ENCODE results near the gene PITPNC1. TPM values are rescaled to one million over a fixed set of nuclear protein-coding genes. Genes with fewer than 3 reads are reported as not detected.
A peak's percentile ranks its signal among the peaks of the same experiment; 100 is the strongest.
"Not testable (repeated sequence)": the region's sequence is repeated elsewhere in the genome, so short reads cannot be mapped to it uniquely, and the experiment has no call there.

Gene PITPNC1
- total RNA-seq, 1 experiment from 2014 or later = 40.1 TPM

DNA sequence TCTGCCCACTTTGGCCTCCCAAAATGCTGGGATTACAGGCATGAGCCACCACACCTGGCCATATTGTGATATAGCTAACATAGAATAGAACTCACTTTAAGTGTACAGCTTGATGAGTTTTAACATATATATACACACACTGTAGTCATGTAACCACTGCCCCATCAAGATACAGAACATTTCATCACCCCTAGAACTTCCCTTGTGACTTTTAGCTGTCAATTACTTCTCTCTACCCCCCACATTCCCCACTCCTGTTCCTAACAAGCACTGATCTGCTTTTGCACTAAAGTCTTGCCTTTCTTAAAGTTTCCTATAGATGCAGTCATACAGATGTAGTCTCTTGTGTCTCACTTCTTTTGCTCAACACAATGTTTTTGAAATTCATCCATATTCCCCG, 93.1 kb downstream of the PITPNC1 start:
- no TSS peak for BruUV-seq (replicated peaks)
- TF ChIP-seq, protein P1, sequence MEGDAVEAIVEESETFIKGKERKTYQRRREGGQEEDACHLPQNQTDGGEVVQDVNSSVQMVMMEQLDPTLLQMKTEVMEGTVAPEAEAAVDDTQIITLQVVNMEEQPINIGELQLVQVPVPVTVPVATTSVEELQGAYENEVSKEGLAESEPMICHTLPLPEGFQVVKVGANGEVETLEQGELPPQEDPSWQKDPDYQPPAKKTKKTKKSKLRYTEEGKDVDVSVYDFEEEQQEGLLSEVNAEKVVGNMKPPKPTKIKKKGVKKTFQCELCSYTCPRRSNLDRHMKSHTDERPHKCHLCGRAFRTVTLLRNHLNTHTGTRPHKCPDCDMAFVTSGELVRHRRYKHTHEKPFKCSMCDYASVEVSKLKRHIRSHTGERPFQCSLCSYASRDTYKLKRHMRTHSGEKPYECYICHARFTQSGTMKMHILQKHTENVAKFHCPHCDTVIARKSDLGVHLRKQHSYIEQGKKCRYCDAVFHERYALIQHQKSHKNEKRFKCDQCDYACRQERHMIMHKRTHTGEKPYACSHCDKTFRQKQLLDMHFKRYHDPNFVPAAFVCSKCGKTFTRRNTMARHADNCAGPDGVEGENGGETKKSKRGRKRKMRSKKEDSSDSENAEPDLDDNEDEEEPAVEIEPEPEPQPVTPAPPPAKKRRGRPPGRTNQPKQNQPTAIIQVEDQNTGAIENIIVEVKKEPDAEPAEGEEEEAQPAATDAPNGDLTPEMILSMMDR (IDR thresholded peaks at IDR 0.05; ENCODE audit: unreplicated experiment) = no peak
- Mint-ChIP-seq H3K4me3 (ENCODE audit: unreplicated experiment) (no peak overlapping the region), H3K36me3 (ENCODE audit: insufficient read depth, unreplicated experiment) (no peaks in the 10 kb centered on the region), H3K4me1 (ENCODE audit: insufficient read depth, unreplicated experiment) (peaks cover 7% of the 10 kb centered on the region), H3K9me3 (ENCODE audit: unreplicated experiment) (no peaks in the 10 kb centered on the region), H3K27ac (ENCODE audit: low read depth, unreplicated experiment) (no peak overlapping the region), H3K27me3 (ENCODE audit: insufficient read depth, unreplicated experiment) (no peaks in the 10 kb centered on the region)
- no peak for DNase-seq (ENCODE audit: unreplicated experiment)
- CTCF ChIA-PET = interaction anchor here (0.6 to 1.4 kb wide), 4 partner anchors 7 to 96 kb away, joined by 3 to 8 read pairs (median 4); no protein-coding TSS in a partner anchor
- intact Hi-C loops (cut with micrococcal nuclease) = no loop called here
- POLR2A ChIA-PET = no interaction called here

DNA sequence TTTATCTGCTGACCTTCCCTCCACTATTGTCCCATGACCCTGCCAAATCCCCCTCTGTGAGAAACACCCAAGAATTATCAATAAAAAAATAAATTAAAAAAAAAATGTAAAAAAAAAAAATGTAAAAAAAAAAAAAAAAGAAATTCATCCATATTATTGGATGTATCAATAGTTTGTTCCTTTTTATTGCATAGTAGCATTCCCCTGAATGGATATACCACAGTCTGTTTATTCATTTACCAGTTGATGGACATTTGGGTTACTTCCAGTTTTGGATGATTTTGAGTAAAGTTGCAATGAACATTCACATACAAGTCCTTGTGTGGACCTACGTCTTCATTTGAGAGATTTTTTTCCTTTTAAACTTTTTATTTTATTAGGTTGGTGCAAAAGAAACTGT, 94.0 kb downstream of the PITPNC1 start:
- Mint-ChIP-seq H3K27me3 (ENCODE audit: insufficient read depth, unreplicated experiment) (no peaks in the 10 kb centered on the region), H3K4me1 (ENCODE audit: insufficient read depth, unreplicated experiment) (peaks cover 13% of the 10 kb centered on the region), H3K27ac (ENCODE audit: low read depth, unreplicated experiment) (no peak overlapping the region), H3K4me3 (ENCODE audit: unreplicated experiment) (no peak overlapping the region), H3K36me3 (ENCODE audit: insufficient read depth, unreplicated experiment) (no peaks in the 10 kb centered on the region), H3K9me3 (ENCODE audit: unreplicated experiment) (no peaks in the 10 kb centered on the region)
- no peak for DNase-seq (ENCODE audit: unreplicated experiment)
- TF ChIP-seq, protein P1 (IDR thresholded peaks at IDR 0.05; ENCODE audit: unreplicated experiment) = no peak
- no TSS peak for BruUV-seq (replicated peaks)
- ChIA-PET CTCF (interaction anchor here (7.8 kb wide), 1 partner anchor 92 kb away, joined by 91 read pairs; the partner anchor contains the start of gene PITPNC1), POLR2A (no interaction called here)
- intact Hi-C loops (cut with micrococcal nuclease) = no loop called here

DNA sequence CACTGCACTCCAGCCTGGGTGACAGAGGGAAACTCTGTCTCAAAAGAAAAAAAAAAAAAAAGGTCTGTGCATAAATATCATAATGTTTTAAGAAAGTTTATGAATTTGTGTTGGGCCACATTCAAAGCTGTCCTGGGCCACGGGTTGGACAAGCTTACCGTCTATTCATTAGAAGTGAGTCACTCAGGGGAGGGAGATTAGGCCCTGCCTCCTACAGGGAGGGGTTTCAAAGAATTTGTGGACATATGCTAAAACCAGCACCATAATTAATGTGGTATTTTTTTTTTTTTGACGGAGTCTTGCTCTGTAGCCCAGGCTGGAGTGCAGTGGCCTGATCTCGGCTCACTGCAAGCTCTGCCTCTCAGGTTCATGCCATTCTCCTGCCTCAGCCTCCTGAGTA, 95.5 kb downstream of the PITPNC1 start:
- H3K36me3 Mint-ChIP-seq (ENCODE audit: insufficient read depth, unreplicated experiment); H3K27ac Mint-ChIP-seq (ENCODE audit: low read depth, unreplicated experiment); BruUV-seq (replicated peaks); H3K4me3 Mint-ChIP-seq (ENCODE audit: unreplicated experiment); intact Hi-C loops (cut with micrococcal nuclease); H3K27me3 Mint-ChIP-seq (ENCODE audit: insufficient read depth, unreplicated experiment); H3K9me3 Mint-ChIP-seq (ENCODE audit: unreplicated experiment): not testable (repeated sequence)
- POLR2A ChIA-PET = interaction anchor here (0.6 to 0.7 kb wide), 2 partner anchors 95 to 137 kb away, joined by 3 to 5 read pairs; no protein-coding TSS in a partner anchor
- peaks cover 15% of the 10 kb centered on the region for H3K4me1 Mint-ChIP-seq (ENCODE audit: insufficient read depth, unreplicated experiment)
- DNase-seq (ENCODE audit: unreplicated experiment) = peak; percentile 67
- CTCF ChIA-PET = interaction anchor here (0.6 to 7.8 kb wide), 5 partner anchors 35 to 198 kb away, joined by 3 to 91 read pairs (median 3); partner anchors contain the start of gene PITPNC1

DNA sequence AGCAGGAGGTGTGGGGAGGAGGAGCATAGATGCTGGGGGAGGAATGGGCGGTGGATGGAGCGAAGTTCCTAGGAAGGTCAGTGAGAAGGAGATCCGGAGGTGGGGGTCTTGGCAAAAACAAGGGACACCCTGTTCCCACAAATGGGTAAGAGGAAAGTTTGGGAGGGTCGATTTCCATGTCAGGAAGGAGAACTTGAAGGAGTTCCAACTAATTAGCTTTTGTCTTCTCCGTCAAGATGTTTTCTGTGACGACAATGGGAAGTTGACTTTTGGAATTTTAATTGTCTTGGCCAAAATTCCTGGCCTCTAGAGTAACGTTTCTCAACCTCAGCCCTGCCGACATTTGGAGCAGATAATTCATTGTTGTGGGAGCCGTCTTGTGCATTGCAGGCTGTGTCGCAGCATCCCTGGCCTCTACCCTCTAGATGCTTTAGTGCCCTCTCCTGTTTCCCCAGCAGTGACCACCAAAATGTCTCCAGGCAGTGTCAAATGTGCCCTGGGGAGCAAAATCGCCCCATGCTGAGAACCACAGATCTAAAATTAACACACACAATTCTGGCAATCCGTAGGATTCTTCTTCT, 97.1 kb downstream of the PITPNC1 start:
- intact Hi-C loops (cut with micrococcal nuclease) = no loop called here
- no peak overlapping the region for H3K4me3 Mint-ChIP-seq (ENCODE audit: unreplicated experiment)
- no peaks in the 10 kb centered on the region for H3K36me3 Mint-ChIP-seq (ENCODE audit: insufficient read depth, unreplicated experiment)
- no peaks in the 10 kb centered on the region for H3K9me3 Mint-ChIP-seq (ENCODE audit: unreplicated experiment)
- DNase-seq (ENCODE audit: unreplicated experiment) = peak; percentile 85
- POLR2A ChIA-PET = interaction anchor here (0.7 to 3.9 kb wide), 3 partner anchors 53 to 559 kb away, joined by 3 to 40 read pairs (median 10); partner anchors contain the start of gene PITPNC1
- no peaks in the 10 kb centered on the region for H3K27me3 Mint-ChIP-seq (ENCODE audit: insufficient read depth, unreplicated experiment)
- BruUV-seq (replicated peaks) = no TSS peak
- H3K4me1 Mint-ChIP-seq (ENCODE audit: insufficient read depth, unreplicated experiment) = peaks cover 24% of the 10 kb centered on the region
- TF ChIP-seq, protein P1 (IDR thresholded peaks at IDR 0.05; ENCODE audit: unreplicated experiment) = no peak
- no peak overlapping the region for H3K27ac Mint-ChIP-seq (ENCODE audit: low read depth, unreplicated experiment)
- CTCF ChIA-PET = interaction anchor here (0.7 to 7.8 kb wide), 16 partner anchors 8 to 1887 kb away, joined by 3 to 91 read pairs (median 8); partner anchors contain the start of genes PITPNC1 and PSMD12

All from MCF 10A (cell line).